Stimulated activated CD8-positive, alpha-beta memory T cell treated with anti-CD3 and anti-CD28 coated beads, Interleukin-4, amount 100 ng/mL, for 1 hour (primary cell): Measurements from ENCODE around the gene U2AF2.

Experiments used
- DNase-seq, 2 donors: peaks; one replicate each; pipeline ENCODE4 v3.0.0-alpha.2; 2020; ENCODE audit warnings: low read depth in 2 of 2, low spot score in 1 of 2

Gene U2AF2

DNA sequence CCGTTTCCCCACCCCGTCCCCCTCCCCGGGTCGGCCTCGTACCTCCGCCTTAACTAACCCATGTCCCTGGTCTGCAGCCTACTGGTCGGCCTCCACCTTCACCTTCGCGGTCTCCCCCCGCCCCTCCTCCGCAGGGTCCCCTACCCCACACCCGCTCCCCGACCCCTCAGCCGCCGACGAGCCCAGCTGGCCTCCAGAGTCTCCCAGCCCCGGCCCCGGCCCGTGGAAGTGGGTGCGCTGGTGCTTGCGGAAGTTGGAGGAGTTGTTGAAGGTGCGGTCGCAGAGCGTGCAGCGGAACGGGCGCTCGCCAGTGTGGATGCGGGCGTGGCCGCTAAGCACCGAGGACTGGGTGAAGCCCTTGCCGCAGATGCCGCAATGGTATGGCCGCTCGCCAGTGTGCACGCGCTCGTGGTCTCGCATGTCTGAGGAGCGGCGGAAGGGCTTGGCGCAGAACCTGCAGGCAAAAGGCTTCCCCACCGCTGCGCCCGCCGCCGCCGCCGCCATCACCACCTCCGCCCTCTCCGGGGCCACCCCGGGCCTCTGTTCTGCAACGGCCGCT, 33.1 kb upstream of the U2AF2 start:
- no peak for DNase-seq

DNA sequence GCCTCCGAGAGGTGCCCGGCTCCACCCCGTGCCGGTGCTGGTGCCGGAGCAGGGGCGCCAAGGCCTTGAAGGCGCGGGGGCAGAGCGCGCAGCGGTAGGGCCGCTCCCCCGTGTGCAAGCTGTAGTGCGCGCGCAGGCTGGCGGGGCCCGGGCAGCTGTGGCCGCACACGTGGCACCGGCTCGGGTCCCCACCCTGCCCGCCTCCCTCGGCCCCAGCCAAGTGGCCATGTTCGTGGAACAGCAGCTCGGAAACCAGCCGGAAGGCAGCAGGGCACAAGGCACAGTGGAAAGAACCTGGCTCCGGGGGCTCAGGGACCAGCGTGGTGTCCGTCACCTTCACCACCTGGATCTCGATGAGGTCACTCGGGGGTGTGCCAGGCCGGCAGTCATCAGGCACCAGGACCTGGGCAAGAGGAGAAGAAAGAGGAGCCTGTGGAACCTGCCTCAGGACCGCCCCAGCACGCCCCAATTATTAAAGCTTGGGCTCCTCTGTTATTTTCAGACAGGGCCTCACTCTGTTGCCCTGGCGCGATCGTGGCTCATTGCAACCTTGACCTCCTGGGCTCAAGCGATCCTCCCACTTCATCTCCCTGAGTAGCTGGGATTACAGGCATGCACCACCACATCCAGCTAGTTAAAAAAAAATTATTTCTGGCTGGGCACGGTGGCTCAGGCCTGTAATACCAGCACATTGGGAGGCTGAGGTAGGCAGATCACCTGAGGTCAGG, 32.4 kb upstream of the U2AF2 start:
- DNase-seq, result no peak

DNA sequence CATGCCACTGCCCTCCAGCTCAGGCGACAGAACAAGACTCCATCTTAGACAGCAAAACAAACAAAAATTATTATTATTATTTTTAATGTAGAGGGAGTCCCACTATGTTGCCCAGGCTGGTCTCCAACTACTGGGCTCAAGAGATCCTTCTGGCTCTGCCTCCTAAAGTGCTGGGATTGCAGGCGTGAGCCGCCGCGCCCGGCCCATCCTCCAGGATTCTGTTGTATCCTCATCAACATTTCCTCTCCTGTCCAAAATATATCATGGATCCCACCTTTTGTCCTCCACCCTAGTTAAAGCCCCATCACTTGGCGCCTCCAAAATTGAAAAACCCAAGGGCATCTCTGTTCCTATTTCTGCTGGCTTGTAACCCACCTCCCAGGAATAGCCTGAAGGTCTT, 31.7 kb upstream of the U2AF2 start:
- DNase-seq, result no peak

DNA sequence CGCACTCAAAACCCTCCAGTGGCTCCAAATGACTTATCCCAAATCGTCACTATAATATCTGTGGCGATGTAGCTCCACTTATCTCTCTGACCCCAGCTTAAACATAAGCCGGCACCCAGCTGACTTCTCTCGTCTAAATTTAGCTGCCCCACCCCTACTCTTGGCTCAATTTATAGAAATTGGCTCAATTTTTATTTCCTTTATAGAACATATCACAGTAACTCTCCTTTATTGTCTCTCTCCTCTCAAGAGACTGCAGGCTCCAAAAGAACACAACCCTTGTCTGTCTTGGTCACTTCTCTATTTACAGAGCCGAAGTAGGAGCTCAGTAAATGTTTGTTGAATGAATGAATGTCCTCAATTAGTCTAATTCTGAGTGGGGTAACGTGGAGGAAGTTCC, 31.3 kb upstream of the U2AF2 start:
- DNase-seq, result no peak

DNA sequence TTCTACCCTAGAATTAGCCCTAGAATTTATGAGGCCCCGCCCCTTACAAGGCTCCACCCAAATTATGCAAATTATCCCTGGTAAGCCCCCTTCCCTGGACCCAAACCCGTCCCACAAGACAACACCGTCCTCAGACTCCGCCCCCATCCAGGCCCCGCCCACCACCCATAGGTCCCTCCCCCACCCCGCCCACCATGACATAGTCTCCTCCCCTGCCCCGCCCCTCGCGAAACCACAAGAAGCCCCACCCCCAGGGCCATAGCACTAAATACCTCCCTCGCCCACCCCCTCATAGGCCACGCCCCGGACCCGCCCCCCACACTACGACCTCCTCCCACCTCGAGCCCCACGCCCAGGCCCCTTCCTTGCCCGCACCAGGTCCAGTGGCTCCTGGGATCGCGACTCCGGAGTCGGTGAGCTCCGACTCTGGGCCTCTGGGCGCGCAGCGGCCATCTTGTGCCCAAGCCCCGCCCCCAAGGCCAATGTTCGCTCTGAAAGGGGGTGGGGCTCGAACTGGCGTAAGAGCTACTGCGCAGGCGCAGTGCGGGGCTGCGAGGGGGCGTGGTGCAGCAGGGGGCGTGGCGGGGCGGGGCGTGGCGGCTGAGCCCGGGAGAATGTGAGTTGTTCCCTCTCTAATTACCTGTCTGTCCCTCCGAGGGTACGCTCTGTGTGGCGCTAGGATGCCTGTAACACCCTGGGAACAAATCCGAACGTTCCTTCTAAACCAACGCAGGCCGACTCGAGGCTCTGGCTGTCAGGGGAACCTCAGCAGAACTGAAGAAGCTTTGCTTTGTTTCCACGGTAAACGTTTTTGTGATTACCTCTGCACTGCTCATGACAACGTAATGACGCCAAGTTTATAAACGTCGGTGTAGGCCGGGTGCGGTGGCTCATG, 30.5 kb upstream of the U2AF2 start, which contains the start of gene ZNF784:
TSS of gene ZNF784 (minus strand) at position 458 of the 895 bp plus-strand sequence. CDS start at position 453, 5 bp downstream.
- peak; percentile 84 to 91 for DNase-seq

DNA sequence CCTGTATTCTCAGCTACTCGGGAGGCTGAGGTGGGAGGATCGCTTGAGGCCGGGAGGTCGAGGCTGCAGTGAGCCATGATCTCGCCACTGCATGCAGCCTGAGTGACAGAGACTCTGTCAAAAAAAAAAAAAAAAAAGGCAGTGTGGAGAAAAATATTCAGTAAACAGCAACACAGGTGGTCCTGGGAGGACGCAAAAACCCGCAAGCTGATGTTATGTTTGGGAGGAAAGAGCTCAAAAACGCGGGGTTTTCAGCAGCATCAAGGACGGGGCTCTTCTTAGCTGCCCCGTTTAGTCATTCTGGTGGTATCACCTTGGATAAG, 29.9 kb upstream of the U2AF2 start:
- DNase-seq, result no peak

DNA sequence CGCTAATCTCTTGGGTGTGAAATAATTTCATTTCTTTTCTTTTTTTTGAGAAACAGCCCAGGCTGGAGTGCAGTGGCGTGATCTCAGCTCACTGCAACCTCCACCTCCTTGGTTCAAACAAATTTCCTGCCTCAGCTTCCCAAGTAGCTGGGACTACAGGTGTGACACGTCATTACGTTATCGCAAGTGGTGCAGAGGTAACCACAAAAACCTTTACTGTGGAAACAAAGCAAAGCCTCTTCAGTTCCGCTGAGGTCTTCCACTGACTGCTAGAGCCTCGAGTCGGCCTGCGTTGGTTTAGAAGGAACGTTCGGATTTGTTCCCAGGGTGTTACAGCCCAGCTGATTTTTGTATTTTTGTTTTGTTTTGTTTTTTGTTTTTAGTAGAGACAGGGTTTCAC, 28.5 kb upstream of the U2AF2 start:
- DNase-seq, result no peak

DNA sequence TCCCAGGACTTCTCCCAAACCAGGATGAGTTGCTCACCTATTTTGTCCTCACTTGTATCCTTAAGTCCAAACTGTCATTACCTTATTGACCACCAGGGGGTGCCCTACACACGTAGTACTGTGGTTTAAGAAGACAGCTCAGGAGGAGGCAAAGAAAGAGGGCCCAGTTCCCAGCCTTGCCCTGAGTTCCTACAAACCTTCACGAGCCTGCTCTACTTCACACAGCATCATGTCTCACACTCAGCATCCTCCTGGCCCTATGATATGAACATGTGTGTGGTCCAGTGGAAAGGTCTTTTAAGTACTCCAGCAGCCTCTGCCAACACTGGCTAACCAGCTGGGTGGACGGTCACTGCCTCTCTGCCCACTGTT, 22.4 kb upstream of the U2AF2 start:
- DNase-seq, result peak; percentile 76 to 80

DNA sequence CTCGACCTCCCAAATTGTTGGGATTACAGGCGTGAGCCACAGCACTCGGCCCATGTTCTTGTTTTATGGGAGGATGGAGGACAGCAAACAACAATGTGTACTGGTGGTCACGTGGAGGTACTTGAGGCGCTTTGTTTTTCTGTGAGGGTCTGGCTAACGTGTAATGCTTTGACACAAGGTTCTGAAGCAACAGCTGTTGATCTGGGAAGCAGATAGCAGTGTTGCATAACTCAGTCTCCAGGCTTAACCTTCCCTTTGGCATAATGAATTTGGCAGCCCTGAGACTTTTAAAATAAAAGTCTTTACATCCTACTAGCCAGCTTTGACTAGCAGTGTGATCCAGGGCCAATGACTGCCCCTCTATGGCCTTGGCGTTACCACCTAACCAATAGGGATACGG, 21.0 kb upstream of the U2AF2 start:
- DNase-seq, result no peak

DNA sequence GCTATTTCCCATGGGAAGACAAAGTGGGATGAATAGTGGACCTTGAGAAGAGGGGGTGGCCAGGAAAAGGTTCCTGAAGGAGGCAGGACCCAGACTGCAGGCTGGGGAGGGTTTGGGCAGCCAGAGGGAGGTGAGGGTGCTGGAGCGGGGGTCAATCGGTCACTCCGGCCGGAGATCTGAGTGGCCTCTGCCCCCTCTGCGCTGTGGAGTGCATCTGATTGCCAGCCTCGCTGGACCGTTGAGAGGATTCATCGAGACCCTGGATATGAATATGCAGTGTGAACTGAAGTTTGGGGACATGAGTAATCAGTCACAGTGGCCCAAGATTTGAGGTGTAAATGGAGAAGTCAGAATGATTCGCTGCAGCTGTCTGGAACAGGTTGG, 19.5 kb upstream of the U2AF2 start:
- DNase-seq, result no peak

DNA sequence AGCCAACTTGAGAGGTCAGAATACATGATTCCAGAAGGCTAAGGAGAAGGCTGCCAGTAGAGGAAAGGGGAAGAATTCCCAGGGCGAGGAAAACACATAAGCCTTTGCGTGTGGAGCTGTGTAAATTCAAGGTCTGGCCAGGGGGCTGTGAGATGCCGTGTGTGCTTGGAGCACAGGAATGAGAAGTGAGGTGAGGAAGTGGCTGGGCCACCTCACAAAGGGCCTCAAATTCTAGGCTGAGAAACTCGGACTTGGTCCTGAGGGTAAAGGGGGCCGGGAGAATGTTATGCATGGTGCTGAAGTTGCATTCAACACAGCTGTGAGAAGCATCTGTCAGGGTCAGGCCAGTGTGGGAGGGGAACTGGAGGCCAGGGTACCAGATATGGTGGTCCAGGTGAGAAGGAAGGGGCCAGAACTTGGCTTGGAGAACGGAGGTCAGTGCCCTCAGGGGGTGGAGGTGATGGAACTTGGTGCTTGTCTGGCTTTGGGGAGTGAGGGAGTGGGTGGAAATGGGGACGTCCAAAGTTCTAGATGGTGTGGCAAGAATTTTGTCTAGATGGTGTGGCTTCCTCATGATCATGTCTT, 18.9 kb upstream of the U2AF2 start:
- no peak for DNase-seq

DNA sequence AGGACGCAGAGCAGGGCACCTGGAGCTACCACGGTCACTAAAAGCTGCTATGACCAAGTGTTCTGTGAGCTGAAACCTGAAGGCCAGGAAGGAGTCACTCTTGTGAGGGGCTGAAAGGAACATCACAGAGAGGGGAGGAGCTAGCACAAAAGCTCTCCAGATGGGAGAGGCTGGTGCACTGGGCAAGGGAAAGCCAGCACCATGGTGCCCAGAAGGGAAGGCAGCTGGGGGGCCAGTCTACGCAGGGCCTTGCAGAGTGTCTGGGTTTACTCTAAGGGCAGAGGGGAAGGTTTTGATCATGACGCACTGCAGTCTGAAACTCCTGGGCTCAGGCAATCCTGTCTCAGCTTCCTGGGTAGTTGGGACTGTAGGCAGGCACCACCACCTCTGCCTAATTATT, 18.1 kb upstream of the U2AF2 start:
- no peak for DNase-seq

DNA sequence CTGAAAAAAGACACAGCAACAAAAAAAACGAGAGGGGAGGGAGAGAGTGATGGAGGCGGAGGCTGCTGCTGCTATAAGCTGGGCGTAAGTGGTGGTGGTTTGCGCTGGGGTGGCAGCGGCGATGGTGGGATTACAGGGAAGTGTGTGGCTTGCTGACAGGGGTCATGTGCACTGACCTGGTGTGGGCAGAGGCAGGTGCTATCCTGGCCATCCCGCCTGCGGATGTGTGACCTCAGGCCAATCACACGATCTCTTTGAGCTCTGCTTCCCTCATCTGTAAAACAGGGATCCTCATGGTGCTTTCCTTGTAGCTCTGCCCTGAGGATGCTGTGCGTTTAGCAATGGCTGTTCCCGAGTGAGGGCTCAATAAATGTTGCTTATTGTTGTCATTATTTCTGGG, 17.3 kb upstream of the U2AF2 start:
- DNase-seq, result no peak

DNA sequence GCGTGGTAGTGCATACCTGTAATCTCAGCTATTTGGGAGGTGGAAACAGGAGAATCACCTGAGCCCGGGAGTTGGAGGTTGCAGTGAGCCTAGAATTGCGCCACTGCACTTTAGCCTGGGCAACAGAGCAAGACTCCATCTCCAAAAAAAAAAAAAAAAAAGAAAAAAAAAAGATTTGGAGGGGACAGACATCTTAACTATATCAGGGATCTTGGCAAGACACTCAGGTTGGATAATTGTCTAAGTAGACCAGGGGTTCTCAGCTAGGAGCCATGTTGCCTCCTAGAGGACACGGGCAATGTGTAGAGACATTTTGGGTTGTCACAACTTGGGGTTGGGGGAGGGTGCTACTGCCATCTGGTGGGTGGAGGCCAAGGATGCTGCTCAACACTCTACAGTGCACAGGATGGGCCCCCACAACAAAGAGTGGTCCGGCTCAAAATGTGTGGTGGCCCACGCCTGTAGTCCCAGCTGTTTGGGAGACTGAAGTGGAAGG, 15.9 kb upstream of the U2AF2 start:
- no peak for DNase-seq

DNA sequence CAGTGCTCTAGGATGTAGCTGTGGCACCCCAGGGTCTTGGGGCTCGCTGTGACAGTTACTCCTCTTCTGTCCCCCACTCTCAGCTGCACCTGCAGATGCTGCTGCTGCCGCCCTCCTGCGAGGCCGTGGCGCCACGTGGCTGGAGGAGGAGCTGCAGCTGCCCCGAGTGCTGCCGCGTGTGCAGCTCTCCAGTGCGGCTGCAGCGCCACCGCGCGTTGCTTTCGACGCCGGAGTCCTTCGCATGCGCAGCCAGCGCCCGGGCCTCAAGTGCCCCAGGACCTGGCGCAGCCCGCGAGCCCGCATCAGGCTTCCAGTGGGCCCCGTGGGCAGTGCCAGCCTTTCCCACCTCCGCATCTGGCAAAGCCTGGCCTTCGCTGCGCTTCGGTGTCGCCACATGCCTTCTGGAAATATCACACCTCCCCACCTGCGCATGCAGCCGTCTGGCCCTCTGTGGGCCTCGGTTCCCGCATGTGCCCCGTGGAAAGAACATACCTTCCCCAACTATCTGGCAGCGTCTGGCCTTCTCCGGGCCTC, 14.7 kb upstream of the U2AF2 start:
- DNase-seq, result no peak

DNA sequence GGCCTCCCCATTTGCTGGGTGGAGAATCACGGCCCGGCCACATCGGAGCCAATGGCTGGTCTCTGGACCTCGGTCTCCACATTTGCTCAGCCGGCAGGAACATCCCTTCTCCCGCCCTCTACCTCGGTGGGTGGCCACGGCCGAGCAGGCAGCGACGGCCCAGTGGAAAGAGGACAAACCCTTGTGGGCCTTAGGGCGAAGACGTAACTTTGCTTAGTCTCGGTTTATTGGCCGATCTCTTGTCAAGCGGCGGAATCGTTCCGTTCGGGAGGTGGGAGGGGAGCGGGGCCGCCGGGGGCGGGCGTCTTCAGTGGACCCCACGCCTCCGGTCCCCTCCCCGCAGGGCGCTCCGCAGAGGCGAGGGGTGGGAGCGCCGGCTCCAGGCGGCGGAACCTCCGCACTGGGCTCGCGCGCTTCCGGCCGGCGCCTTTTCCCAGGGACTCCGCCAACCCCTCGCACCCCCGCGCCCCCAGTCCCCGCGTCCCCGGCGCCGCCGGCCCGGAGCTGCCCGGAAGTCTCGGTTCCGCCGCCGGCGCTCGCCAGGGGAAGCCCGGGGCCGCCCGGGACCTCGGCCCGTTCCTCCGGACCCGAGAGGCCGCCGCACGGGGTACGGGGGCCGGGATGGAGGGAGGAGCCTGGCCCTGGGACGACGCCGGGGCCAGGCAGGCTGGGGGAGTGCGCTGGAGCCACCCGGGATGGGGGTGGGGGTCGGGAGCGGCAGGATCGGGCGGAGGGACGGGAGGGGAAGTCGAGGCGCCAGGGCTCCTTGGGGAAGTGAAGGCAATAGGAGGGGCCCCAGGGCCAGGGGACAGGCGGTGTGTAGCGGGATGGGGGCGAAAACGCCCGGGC, 14.0 kb upstream of the U2AF2 start, which contains the start of gene ZNF580:
TSS of gene ZNF580 (plus strand) at position 426 of the 849 bp plus-strand sequence. CDS start 1,507 bp downstream, outside the sequence.
- no peak for DNase-seq

DNA sequence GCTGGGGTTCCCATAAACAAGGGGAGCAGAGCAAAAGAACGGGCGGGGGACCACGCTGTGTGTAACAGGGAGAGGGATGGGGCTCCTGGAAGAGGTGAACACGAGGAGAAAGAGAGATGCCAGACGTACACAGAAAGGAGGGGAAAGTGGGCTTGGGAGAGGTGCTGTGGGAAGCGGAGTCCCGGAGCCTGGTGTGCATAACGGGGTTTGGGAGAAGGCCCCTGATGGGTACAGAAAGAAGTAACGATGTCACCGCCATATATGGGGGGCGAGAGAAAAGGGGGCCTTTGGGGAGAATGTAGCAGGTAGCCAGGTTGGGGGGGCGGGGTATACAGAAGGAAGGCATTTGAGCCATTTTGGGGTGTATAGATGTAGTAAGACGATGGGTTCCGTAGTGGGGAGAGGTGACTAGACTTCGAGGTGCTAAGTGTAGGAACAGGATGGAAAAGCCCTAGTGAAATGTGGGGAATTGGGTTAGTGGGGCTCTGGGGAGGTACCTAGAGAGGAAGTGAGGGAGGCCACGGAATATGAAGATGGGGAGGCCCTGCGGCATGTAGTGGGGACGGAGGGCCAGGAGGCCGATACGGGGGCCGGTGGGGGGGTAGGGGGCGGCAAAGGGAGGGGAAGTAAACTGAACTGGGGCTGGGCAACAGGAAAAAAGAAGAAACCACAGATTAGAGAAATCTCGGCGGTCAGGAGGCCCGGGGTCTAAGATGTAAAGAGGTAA, 13.2 kb upstream of the U2AF2 start:
- no peak for DNase-seq

DNA sequence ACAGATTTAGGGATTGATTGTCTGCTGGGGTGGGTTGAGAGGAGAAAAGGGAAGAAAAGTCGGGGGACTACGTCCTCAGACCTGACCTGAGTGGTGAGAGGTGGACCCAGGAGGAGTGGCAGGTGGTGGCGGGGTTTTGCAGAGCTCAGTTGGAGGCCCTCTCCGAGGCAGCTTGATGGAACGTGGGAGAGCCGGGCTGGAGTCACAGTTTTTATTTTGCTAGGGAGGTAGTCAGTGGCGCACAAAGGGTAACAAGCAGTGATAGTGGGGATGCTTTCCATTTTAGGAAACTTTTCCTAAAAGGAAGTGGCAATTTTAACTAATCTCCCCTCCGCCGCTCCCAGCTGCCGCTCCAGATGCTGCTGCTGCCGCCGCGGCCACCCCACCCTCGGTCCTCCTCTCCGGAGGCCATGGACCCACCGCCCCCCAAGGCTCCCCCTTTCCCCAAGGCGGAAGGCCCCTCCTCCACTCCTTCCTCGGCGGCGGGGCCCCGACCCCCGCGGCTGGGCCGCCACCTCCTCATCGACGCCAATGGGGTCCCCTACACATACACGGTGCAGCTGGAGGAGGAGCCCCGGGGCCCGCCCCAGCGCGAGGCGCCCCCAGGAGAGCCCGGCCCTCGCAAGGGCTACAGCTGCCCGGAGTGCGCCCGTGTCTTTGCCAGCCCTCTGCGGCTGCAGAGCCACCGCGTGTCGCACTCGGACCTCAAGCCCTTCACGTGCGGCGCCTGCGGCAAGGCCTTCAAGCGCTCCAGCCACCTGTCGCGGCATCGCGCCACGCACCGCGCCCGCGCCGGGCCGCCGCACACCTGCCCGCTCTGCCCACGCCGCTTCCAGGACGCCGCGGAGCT, 12.5 kb upstream of the U2AF2 start:
- DNase-seq, result no peak
